A549 (cell line): Measurements from ENCODE around the gene GNA15.

Experiments used
- CTCF ChIP-seq: fragments of >200 bp; sonication (Bioruptor Twin); formaldehyde crosslinking; IDR thresholded peaks from 3 replicates; pipeline ENCODE4 v1.5.1; 2016
- POLR2A ChIP-seq: IDR thresholded peaks from 2 replicates; pipeline ENCODE4 v1.6.1; 2012; ENCODE audit warnings: mild to moderate bottlenecking, low read length

DNA sequence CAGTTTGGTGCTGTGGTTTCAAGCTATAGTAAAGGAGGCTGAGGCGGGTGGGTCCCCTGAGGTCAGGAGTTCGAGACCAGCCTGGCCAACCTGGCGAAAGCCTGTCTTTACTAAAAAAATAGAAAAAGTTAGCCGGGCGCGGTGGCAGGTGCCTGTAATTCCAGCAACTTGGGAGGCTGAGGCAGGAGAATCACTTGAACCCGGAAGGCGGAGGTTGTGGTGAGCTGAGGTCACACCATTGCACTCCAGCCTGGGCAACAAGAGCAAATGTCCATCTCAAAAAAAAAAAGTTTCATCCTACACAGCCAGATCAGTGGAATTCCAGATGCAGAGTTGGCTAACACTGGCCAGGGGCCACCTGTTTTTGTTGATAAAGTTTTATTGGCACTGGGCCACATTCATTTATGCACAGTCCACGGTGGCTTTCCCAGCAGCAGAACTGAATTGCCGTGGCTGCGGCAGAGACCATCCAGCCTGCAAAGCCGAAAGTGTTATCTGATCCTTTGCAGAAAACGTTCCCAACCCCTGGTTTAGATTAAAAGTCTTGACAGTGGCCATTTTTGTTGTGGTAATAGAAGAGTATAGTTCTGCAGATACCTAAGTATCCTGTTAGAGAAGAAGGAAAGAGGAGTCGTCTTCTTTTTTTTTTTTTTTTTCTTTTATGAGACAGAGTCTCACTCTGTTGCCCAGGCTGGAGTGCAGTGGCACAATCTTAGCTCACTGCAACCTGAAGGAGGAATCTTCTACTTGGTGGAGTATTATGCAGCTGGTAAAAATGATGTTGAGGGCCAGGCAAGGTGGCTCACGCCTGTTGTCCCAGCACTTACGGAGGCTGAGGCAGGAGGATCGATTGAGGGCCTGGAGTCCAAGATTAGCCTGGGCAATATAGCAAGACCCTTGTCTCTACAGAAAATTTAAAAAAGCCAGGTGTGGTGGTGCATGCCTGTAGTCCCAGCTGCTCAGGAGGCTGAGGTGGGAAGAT, 58.6 kb downstream of the GNA15 start:
- TF ChIP-seq CTCF = no peak
- TF ChIP-seq POLR2A = no peak
